ENCODE results near the gene CPLANE2.

GRCh38 chr1:16203550-16203949, 33.4 kb downstream of the CPLANE2 start:
- no peak for TF ChIP-seq CTCF (IDR thresholded peaks at IDR 0.05)
- no peak for TF ChIP-seq POLR2A (IDR thresholded peaks at IDR 0.05)
